Measurements from ENCODE around the gene ZNF385A. TPM values are rescaled to one million over a fixed set of nuclear protein-coding genes. Genes with fewer than 3 reads are reported as not detected.
A peak's percentile ranks its signal among the peaks of the same experiment; 100 is the strongest.

ZNF385A gene
- total and polyA plus RNA-seq, 9 of the 15 experiments (the other 6 are each of a cell fraction or from before 2014, with no cell fraction given), result 1.0 to 111 (median 7.7) TPM

- no peak for TF ChIP-seq POLR2AphosphoS2 (IDR thresholded peaks at IDR 0.05; ENCODE audit: low read length)
- no peak for TF ChIP-seq NONO (IDR thresholded peaks at IDR 0.05; ENCODE audit: low read depth in 2 of 2, low read length in 1 of 2)
- no peak for TF ChIP-seq CC2D1A (IDR thresholded peaks at IDR 0.05)
- no peak for TF ChIP-seq NFRKB (IDR thresholded peaks at IDR 0.05; ENCODE audit: low read depth)
- TF ChIP-seq, protein P1, sequence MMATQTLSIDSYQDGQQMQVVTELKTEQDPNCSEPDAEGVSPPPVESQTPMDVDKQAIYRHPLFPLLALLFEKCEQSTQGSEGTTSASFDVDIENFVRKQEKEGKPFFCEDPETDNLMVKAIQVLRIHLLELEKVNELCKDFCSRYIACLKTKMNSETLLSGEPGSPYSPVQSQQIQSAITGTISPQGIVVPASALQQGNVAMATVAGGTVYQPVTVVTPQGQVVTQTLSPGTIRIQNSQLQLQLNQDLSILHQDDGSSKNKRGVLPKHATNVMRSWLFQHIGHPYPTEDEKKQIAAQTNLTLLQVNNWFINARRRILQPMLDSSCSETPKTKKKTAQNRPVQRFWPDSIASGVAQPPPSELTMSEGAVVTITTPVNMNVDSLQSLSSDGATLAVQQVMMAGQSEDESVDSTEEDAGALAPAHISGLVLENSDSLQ (IDR thresholded peaks at IDR 0.05), result no peak
- no peak for TF ChIP-seq RAD21 (CRISPR knock-in tag; conservative IDR thresholded peaks at IDR 0.05 in 1 of 2, IDR thresholded peaks at IDR 0.05 in 1 of 2)
- no peak for TF ChIP-seq ZSCAN29 (IDR thresholded peaks at IDR 0.05)
- TF ChIP-seq ZBTB7A (IDR thresholded peaks at IDR 0.05; ENCODE audit: borderline replicate concordance, control insufficient read depth, low read depth, low read length), result no peak
- no peak for TF ChIP-seq BCLAF1 (IDR thresholded peaks at IDR 0.05; ENCODE audit: borderline replicate concordance in 1 of 2, control insufficient read depth in 1 of 2, low read depth in 2 of 2, low read length in 1 of 2)
- no peak for TF ChIP-seq UBTF (IDR thresholded peaks at IDR 0.05; ENCODE audit: borderline replicate concordance in 1 of 2, low read depth in 2 of 2, low read length in 2 of 2)
- no peak for TF ChIP-seq MBD2 (IDR thresholded peaks at IDR 0.05; ENCODE audit: borderline replicate concordance, low read depth)
- TF ChIP-seq FOXA1 (IDR thresholded peaks at IDR 0.05; ENCODE audit: borderline replicate concordance), result no peak
- TF ChIP-seq, protein P2, sequence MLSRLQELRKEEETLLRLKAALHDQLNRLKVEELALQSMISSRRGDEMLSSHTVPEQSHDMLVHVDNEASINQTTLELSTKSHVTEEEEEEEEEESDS (CRISPR knock-in tag; IDR thresholded peaks at IDR 0.05), result no peak
- no peak for TF ChIP-seq RHOXF2B (CRISPR knock-in tag; conservative IDR thresholded peaks at IDR 0.05)
- TF ChIP-seq RBFOX2 (IDR thresholded peaks at IDR 0.05; ENCODE audit: low read depth, low read length), result no peak
- TF ChIP-seq TCF3 (CRISPR knock-in tag; IDR thresholded peaks at IDR 0.05), result no peak
- TF ChIP-seq CBFB (CRISPR knock-in tag; IDR thresholded peaks at IDR 0.05), result no peak
- no peak for TF ChIP-seq MCM2 (IDR thresholded peaks at IDR 0.05; ENCODE audit: low read depth)
- TF ChIP-seq HDGF (IDR thresholded peaks at IDR 0.05), result peak; percentile 91; the same call in 1 of the 2 replicates
These were observed 24.7 kb downstream of the ZNF385A start (continued) for GRCh38 chr12:54359762-54360351.
